GM21515 (cell line): Measurements from ENCODE around the gene IRX1.

Experiments
- ATAC-seq: cut with Tn5 transposase; IDR thresholded peaks from one replicate; pipeline ENCODE4 v1.9.1; 2021; ENCODE audit not compliant: unreplicated experiment

The IRX1 gene

GRCh38 chr5:3595006-3595961 is at the start of gene IRX1:
TSS of gene IRX1 (plus strand) at chr5:3595832. CDS start at chr5:3596106, 274 bp downstream.
- no peak for ATAC-seq

GRCh38 chr5:3546028-3546427 is 49.6 kb upstream of the IRX1 start:
- no peak for ATAC-seq

GRCh38 chr5:3564116-3564515 is 31.5 kb upstream of the IRX1 start:
- no peak for ATAC-seq

GRCh38 chr5:3564827-3565518 is 30.7 kb upstream of the IRX1 start:
- no peak for ATAC-seq

GRCh38 chr5:3584724-3585531 is 10.7 kb upstream of the IRX1 start:
- no peak for ATAC-seq

GRCh38 chr5:3590161-3590966 is 5.3 kb upstream of the IRX1 start:
- no peak for ATAC-seq

- no peak for ATAC-seq
These were observed 4.4 kb upstream of the IRX1 start for GRCh38 chr5:3590967-3591900.

- ATAC-seq, result no peak
These were observed 3.3 kb upstream of the IRX1 start for GRCh38 chr5:3592298-3592697.

- no peak for ATAC-seq
These were observed 1.7 kb upstream of the IRX1 start for GRCh38 chr5:3593771-3594509.

- no peak for ATAC-seq
These were observed 1.1 kb upstream of the IRX1 start for GRCh38 chr5:3594510-3595005.

- no peak for ATAC-seq
These were observed 711 bp downstream of the IRX1 start for GRCh38 chr5:3596261-3596825.

GRCh38 chr5:3596857-3597166 is 1.2 kb downstream of the IRX1 start:
- ATAC-seq, result no peak

- ATAC-seq, result no peak
These were observed 1.8 kb downstream of the IRX1 start for GRCh38 chr5:3597167-3598007.

- ATAC-seq, result no peak
These were observed 2.6 kb downstream of the IRX1 start for GRCh38 chr5:3598207-3598606.

GRCh38 chr5:3598769-3599211 is 3.2 kb downstream of the IRX1 start:
- ATAC-seq, result no peak

- no peak for ATAC-seq
These were observed 3.8 kb downstream of the IRX1 start for GRCh38 chr5:3599226-3600105.
